Gastroesophageal sphincter (tissue), 4 donors: Measurements from ENCODE around the gene AIF1. TPM values are rescaled to one million over a fixed set of nuclear protein-coding genes. Genes with fewer than 3 reads are reported as not detected.
"Not testable (repeated sequence)": the region's sequence is repeated elsewhere in the genome, so short reads cannot be mapped to it uniquely, and the experiment has no call there.

Experiments used
- ATAC-seq: fragments of 150-250 bp; one replicate; pipeline ENCODE4 v1.9.1; 2016; ENCODE audit warnings: mild to moderate bottlenecking, moderate library complexity
- H3K27ac ChIP-seq, 4 donors: fragments of 200-600 bp; sonication (generic) in 3 of 4; 1 replicate in 3 of 4; 2 replicates in 1 of 4; pipeline ENCODE4 v1.5.1; 2016 to 2019
- H3K27me3 ChIP-seq: fragments of 200-600 bp; sonication (generic); one replicate; pipeline ENCODE4 v1.5.1; 2019
- H3K36me3 ChIP-seq, 2 donors: fragments of 200-600 bp; sonication (generic); one replicate each; pipeline ENCODE4 v1.5.1; 2019; ENCODE audit warnings: control low read depth in 1 of 2
- H3K4me1 ChIP-seq, 3 donors: fragments of 200-600 bp; sonication (generic); 1 replicate in 2 of 3; 2 replicates in 1 of 3; pipeline ENCODE4 v1.5.1; 2016 to 2019; ENCODE audit warnings: control low read depth in 2 of 3
- H3K4me3 ChIP-seq, 2 donors: fragments of 200-600 bp; sonication (generic); one replicate each; pipeline ENCODE4 v1.5.1; 2019; ENCODE audit warnings: mild to moderate bottlenecking in 1 of 2, moderate library complexity in 1 of 2
- H3K9me3 ChIP-seq, 3 donors: fragments of 200-600 bp; sonication (generic); one replicate each; pipeline ENCODE4 v1.5.1; 2017 to 2019; ENCODE audit warnings: control low read depth in 2 of 3
- CTCF ChIP-seq, 4 experiments: fragments of 200-600 bp in 2 of 4; fragments of 450-650 bp in 2 of 4; sonication (generic) in 1 of 4; IDR thresholded peaks; one replicate each; pipeline ENCODE4 v1.5.1; 2017 to 2019; ENCODE audit warnings: antibody characterized with exemption in 4 of 4, mild to moderate bottlenecking in 2 of 4, moderate library complexity in 2 of 4
- EP300 ChIP-seq: sonication (generic); formaldehyde crosslinking; IDR thresholded peaks from one replicate; pipeline ENCODE4 v1.6.1; 2017; ENCODE audit warnings: antibody characterized with exemption, mild to moderate bottlenecking
- POLR2A ChIP-seq, 2 donors: fragments of 450-650 bp; IDR thresholded peaks; one replicate each; pipeline ENCODE4 v1.6.1; 2017; ENCODE audit warnings: antibody characterized with exemption in 2 of 2, mild to moderate bottlenecking in 2 of 2, moderate library complexity in 1 of 2
- POLR2AphosphoS5 ChIP-seq: sonication (generic); formaldehyde crosslinking; IDR thresholded peaks from one replicate; pipeline ENCODE4 v1.6.1; 2017; ENCODE audit warnings: antibody characterized with exemption
- WGBS, 2 donors: methylation state at CpG; one replicate each; pipeline ENCODE4 v1.1.5; 2018; ENCODE audit warnings: low coverage in 1 of 2; 5-methylcytosine and 5-hydroxymethylcytosine counted together
- total RNA-seq, 4 donors: library from RNA; depleted of rRNA; stranded (reverse); fragments of >200 nt; gene quantifications; one replicate each; pipeline ENCODE4 v1.1.0, GENCODE V29; 2016

The AIF1 gene
- total RNA-seq, 4 donors from 2014 or later: 5.6 to 46.4 (median 21.3) TPM

DNA sequence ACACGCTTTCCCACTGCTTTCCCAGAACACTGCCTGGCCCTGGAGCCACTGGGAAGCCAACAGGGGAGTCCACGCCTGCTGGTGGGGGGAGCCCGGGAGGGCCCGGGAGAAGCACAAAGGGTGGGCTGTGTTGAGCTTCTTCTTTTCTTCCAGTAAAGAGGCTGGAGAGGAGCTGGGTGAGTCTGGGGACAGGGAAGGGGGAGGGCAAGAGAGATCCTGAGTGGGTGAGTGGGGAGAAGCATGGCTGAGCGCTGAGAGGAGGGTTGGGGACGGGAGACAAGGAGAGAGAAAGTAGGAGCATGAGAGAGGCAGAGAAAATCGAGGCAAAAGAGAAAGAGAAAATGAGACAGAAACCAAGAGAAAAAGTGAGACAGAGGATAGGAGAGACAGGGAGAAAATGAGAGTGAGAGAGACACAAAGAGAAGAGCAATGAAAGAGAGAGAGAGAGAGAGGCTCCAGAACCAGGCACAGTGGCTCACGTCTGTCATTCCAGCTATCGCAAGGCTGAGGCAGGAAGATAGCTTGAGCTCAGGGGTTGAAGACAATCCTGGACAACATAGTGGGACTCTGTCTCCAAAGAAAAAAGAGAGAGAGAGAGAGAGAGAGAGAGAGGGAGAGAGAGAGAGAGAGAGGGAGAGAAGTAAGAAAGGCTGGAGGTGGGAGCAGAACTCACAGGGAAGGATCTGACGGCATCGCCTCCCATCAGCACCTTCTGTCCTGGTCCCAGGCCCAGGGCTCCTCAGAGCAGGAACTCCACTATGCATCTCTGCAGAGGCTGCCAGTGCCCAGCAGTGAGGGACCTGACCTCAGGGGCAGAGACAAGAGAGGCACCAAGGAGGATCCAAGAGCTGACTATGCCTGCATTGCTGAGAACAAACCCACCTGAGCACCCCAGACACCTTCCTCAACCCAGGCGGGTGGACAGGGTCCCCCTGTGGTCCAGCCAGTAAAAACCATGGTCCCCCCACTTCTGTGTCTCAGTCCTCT lies 26.9 kb upstream of the AIF1 start:
- WGBS, 2 donors: 58 to 64% methylated on average over 5 to 7 of the region's 12 CpGs
- no peak overlapping the region for H3K4me3 ChIP-seq
- no peaks in the 10 kb centered on the region for H3K9me3 ChIP-seq
- H3K27ac ChIP-seq: no peak overlapping the region
- H3K36me3 ChIP-seq: no peaks in the 10 kb centered on the region
- no peaks in the 10 kb centered on the region for H3K4me1 ChIP-seq
- H3K27me3 ChIP-seq: peaks cover 24% of the 10 kb centered on the region
- TF ChIP-seq EP300 (no peak), POLR2A (IDR thresholded peaks at IDR 0.05) (no peak), CTCF (IDR thresholded peaks at IDR 0.05) (no peak), POLR2AphosphoS5 (no peak)
- no peak for ATAC-seq

GRCh38 chr6:31588871-31589650 lies 26.0 kb upstream of the AIF1 start:
- 25 to 57% methylated on average over 2 to 5 of the region's 9 CpGs for WGBS, 2 donors

DNA sequence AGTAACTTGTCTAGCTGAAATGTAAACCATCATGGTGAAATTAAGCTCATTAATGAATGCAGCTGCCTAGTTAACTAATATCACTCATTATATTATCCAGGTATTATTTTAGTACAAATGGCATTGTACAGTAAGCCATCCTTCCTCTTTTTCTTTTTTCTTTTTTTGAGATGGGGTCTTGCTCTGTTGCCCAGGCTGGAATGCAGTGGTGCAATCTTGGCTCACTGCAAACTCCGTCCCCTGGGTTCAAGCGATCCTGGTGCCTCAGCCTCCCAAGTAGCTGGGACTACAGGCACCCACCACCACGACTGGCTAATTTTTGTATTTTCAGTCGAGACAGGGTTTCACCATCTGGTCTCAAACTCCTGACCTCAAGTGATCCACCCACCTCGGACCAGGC lies 24.3 kb upstream of the AIF1 start:
- ATAC-seq, H3K27ac ChIP-seq, H3K4me3 ChIP-seq, H3K4me1 ChIP-seq, H3K9me3 ChIP-seq, H3K36me3 ChIP-seq: not testable (repeated sequence)
- WGBS, 2 donors: 72 to 100% methylated on average over 1 to 5 of the region's 5 CpGs
- peaks cover 24% of the 10 kb centered on the region for H3K27me3 ChIP-seq

More at GRCh38 chr6:31588871-31589650, 26.0 kb upstream of the AIF1 start:
- Histone ChIP-seq H3K9me3 (no peaks in the 10 kb centered on the region), H3K27me3 (peaks cover 24% of the 10 kb centered on the region), H3K4me3 (no peak overlapping the region), H3K4me1 (no peaks in the 10 kb centered on the region), H3K36me3 (no peaks in the 10 kb centered on the region), H3K27ac (no peak overlapping the region)
- ATAC-seq: no peak
- TF ChIP-seq CTCF (IDR thresholded peaks at IDR 0.05): no peak
- no peak for TF ChIP-seq POLR2A (IDR thresholded peaks at IDR 0.05)
- TF ChIP-seq POLR2AphosphoS5: no peak
- no peak for TF ChIP-seq EP300

- no peaks in the 10 kb centered on the region for H3K4me1 ChIP-seq
- no peaks in the 10 kb centered on the region for H3K36me3 ChIP-seq
- peaks cover 14% of the 10 kb centered on the region for H3K27me3 ChIP-seq
- no peaks in the 10 kb centered on the region for H3K9me3 ChIP-seq
- TF ChIP-seq POLR2A (IDR thresholded peaks at IDR 0.05) (no peak), POLR2AphosphoS5 (no peak), CTCF (IDR thresholded peaks at IDR 0.05) (no peak), EP300 (no peak)
- H3K4me3 ChIP-seq: no peak overlapping the region
- no peak overlapping the region for H3K27ac ChIP-seq
- ATAC-seq: no peak
- 64 to 70% methylated on average over 2 to 3 of the region's 7 CpGs for WGBS, 2 donors
These were observed 22.6 kb upstream of the AIF1 start for GRCh38 chr6:31592396-31592771.

DNA sequence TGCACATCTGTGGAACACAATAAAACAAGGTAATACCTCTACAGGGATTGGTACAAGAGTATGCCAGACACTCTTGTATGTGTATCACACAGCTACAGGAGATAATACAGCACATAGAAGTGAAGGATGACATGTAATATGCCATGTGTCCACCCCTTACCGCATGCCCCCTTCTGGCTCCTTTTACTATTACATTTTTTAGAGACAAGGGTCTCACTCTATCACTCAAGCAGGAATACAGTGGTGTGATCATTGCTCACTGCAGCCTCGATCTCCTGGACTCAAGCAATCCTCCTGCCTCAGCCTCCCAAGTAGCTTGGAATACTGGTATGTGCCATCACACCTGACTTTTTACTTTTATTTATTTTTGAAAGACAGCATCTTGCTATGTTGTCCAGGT lies 18.0 kb upstream of the AIF1 start:
- H3K36me3 ChIP-seq: no peaks in the 10 kb centered on the region
- no peak overlapping the region for H3K4me3 ChIP-seq
- TF ChIP-seq CTCF (IDR thresholded peaks at IDR 0.05) (peak in 2 of 4 experiments; percentile 21 to 25), EP300 (no peak)
- 19 to 28% methylated on average over 2 of the region's 2 CpGs for WGBS, 2 donors
- no peaks in the 10 kb centered on the region for H3K4me1 ChIP-seq
- H3K27me3 ChIP-seq: no peaks in the 10 kb centered on the region
- no peak overlapping the region for H3K27ac ChIP-seq
- ATAC-seq: no peak
- no peaks in the 10 kb centered on the region for H3K9me3 ChIP-seq
